Activated CD8-positive, alpha-beta memory T cell treated with anti-CD3 and anti-CD28 coated beads, Interleukin-2, amount 50 U/mL, for 24 hours (primary cell): ENCODE results near the gene CFAP97D1.

Experiments used
- DNase-seq: peaks from one replicate; pipeline ENCODE4 v3.0.0-alpha.2; 2020; ENCODE audit errors: extremely low read depth

The CFAP97D1 gene

GRCh38 chr17:43780135-43780534 is at the start of gene CFAP97D1:
Gene CFAP97D1, plus strand, starts transcription at chr17:43780435. Its CDS starts 28 bp downstream, at chr17:43780463.
- DNase-seq: no peak

- no peak for DNase-seq
Measured at GRCh38 chr17:43732958-43733357, 47.3 kb upstream of the CFAP97D1 start.

GRCh38 chr17:43733956-43734355 is 46.3 kb upstream of the CFAP97D1 start:
- DNase-seq: no peak

GRCh38 chr17:43734376-43734775 is 45.9 kb upstream of the CFAP97D1 start:
- DNase-seq: no peak

GRCh38 chr17:43736389-43736788 is 43.8 kb upstream of the CFAP97D1 start:
- DNase-seq: no peak

- DNase-seq: no peak
Measured at GRCh38 chr17:43737722-43738121, 42.5 kb upstream of the CFAP97D1 start.

GRCh38 chr17:43740541-43740940 is 39.7 kb upstream of the CFAP97D1 start:
- no peak for DNase-seq

- no peak for DNase-seq
Measured at GRCh38 chr17:43741636-43742035, 38.6 kb upstream of the CFAP97D1 start.

GRCh38 chr17:43745541-43745940 is 34.7 kb upstream of the CFAP97D1 start:
- no peak for DNase-seq

GRCh38 chr17:43750153-43750552 is 30.1 kb upstream of the CFAP97D1 start:
- no peak for DNase-seq

- DNase-seq: no peak
Measured at GRCh38 chr17:43753493-43754129, 26.6 kb upstream of the CFAP97D1 start.

GRCh38 chr17:43754947-43755346 is 25.3 kb upstream of the CFAP97D1 start:
- DNase-seq: no peak

GRCh38 chr17:43755389-43755875 is 24.8 kb upstream of the CFAP97D1 start:
- DNase-seq: no peak

GRCh38 chr17:43756201-43756600 is 24.0 kb upstream of the CFAP97D1 start:
- DNase-seq: no peak

- no peak for DNase-seq
Measured at GRCh38 chr17:43757171-43757660, 23.0 kb upstream of the CFAP97D1 start.

GRCh38 chr17:43758086-43758485 is 22.1 kb upstream of the CFAP97D1 start:
- DNase-seq: no peak

GRCh38 chr17:43758497-43759174 is 21.6 kb upstream of the CFAP97D1 start, which contains the start of gene SOST:
Gene SOST, minus strand, starts transcription at chr17:43758791. Its CDS starts 50 bp downstream, at chr17:43758741.
- DNase-seq: no peak

- DNase-seq: no peak
Measured at GRCh38 chr17:43759836-43760235, 20.4 kb upstream of the CFAP97D1 start.

GRCh38 chr17:43760254-43760852 is 19.9 kb upstream of the CFAP97D1 start:
- peak; percentile 83 for DNase-seq

- DNase-seq: no peak
Measured at GRCh38 chr17:43766413-43767052, 13.7 kb upstream of the CFAP97D1 start.

- no peak for DNase-seq
Measured at GRCh38 chr17:43767053-43767712, 13.1 kb upstream of the CFAP97D1 start.

GRCh38 chr17:43767713-43768059 is 12.5 kb upstream of the CFAP97D1 start:
- no peak for DNase-seq
